Fibroblast of skin of abdomen (primary cell): ENCODE data around the gene FTSJ3.

Experiments used
- DNase-seq: peaks from one replicate; pipeline ENCODE4 v3.0.0-alpha.2; 2013

The FTSJ3 gene

GRCh38 chr17:63785556-63785955, 41.9 kb downstream of the FTSJ3 start:
- DNase-seq, result peak; percentile 35

GRCh38 chr17:63783522-63783921, 43.9 kb downstream of the FTSJ3 start:
- no peak for DNase-seq

- DNase-seq, result no peak
These were observed 46.5 kb downstream of the FTSJ3 start for GRCh38 chr17:63780928-63781327.

- no peak for DNase-seq
These were observed 47.0 kb downstream of the FTSJ3 start for GRCh38 chr17:63780507-63780906.

GRCh38 chr17:63775420-63775819, 52.0 kb downstream of the FTSJ3 start:
- no peak for DNase-seq

GRCh38 chr17:63774969-63775265, 52.5 kb downstream of the FTSJ3 start:
- no peak for DNase-seq

- DNase-seq, result peak; percentile 55
These were observed 53.1 kb downstream of the FTSJ3 start, which contains the start of gene DDX42 for GRCh38 chr17:63774141-63774968. Gene DDX42 (plus strand): TSS chr17:63774170. CDS start chr17:63787050, 12,880 bp downstream.

- peak; percentile 100 for DNase-seq
These were observed 54.0 kb downstream of the FTSJ3 start, which contains the start of gene CCDC47 for GRCh38 chr17:63773272-63774140. Gene CCDC47 (minus strand): TSS chr17:63773597. CDS start chr17:63766175, 7,422 bp downstream.

- DNase-seq, result peak; percentile 4
These were observed 54.6 kb downstream of the FTSJ3 start for GRCh38 chr17:63772801-63773271.
